ACC112 (cell line): ENCODE results near the gene MAP3K14.

Experiments
- H2AFZ ChIP-seq: fragments of 200-600 bp; sonication (generic); one replicate; pipeline ENCODE4 v1.6.0; 2017; ENCODE audit warnings: antibody characterized with exemption, low read length; ENCODE audit not compliant: unreplicated experiment
- H3K27ac ChIP-seq: fragments of 200-600 bp; sonication (generic); 2 replicates; pipeline ENCODE4 v1.5.1; 2014; ENCODE audit warnings: low read depth, mild to moderate bottlenecking, antibody characterized with exemption, low read length, moderate library complexity
- H3K27me3 ChIP-seq: fragments of 200-600 bp; sonication (generic); 2 replicates; pipeline ENCODE4 v1.6.1; 2014; ENCODE audit warnings: mild to moderate bottlenecking, antibody characterized with exemption, low read length, moderate library complexity, mixed read lengths; ENCODE audit not compliant: insufficient read depth
- H3K36me3 ChIP-seq: fragments of 200-600 bp; sonication (generic); 2 replicates; pipeline ENCODE4 v1.6.1; 2016; ENCODE audit warnings: mild to moderate bottlenecking, antibody characterized with exemption, low read length, moderate library complexity, mixed read lengths; ENCODE audit not compliant: insufficient read depth
- H3K4me1 ChIP-seq: fragments of 200-600 bp; sonication (generic); one replicate; pipeline ENCODE4 v1.6.1; 2016; ENCODE audit warnings: low read length, mixed read lengths; ENCODE audit not compliant: insufficient read depth, unreplicated experiment, control insufficient read depth
- H3K4me3 ChIP-seq: fragments of 200-600 bp; sonication (generic); 2 replicates; pipeline ENCODE4 v1.5.1; 2014; ENCODE audit warnings: mild to moderate bottlenecking, low read depth, low read length
- H3K79me2 ChIP-seq: fragments of 200-600 bp; sonication (generic); one replicate; pipeline ENCODE4 v1.6.0; 2016; ENCODE audit warnings: low read length; ENCODE audit not compliant: control insufficient read depth, unreplicated experiment, insufficient read depth

The MAP3K14 gene

GRCh38 chr17:45289301-45290268 lies 27.2 kb downstream of the MAP3K14 start:
- H3K36me3 ChIP-seq, result peaks cover 26% of the 10 kb centered on the region; the same call in 1 of the 2 replicates
- H3K79me2 ChIP-seq, result peaks cover 48% of the 10 kb centered on the region
- no peaks in the 10 kb centered on the region for H3K27me3 ChIP-seq
- H3K4me3 ChIP-seq, result no peak overlapping the region
- H3K4me1 ChIP-seq, result peaks cover 43% of the 10 kb centered on the region
- no peak overlapping the region for H2AFZ ChIP-seq
- H3K27ac ChIP-seq, result no peak overlapping the region

GRCh38 chr17:45288825-45289224 lies 28.0 kb downstream of the MAP3K14 start:
- peaks cover 34% of the 10 kb centered on the region for H3K36me3 ChIP-seq
- no peaks in the 10 kb centered on the region for H3K27me3 ChIP-seq
- H3K4me1 ChIP-seq, result peaks cover 35% of the 10 kb centered on the region
- no peak overlapping the region for H2AFZ ChIP-seq
- H3K4me3 ChIP-seq, result no peak overlapping the region
- H3K79me2 ChIP-seq, result peaks cover 49% of the 10 kb centered on the region
- H3K27ac ChIP-seq, result no peak overlapping the region

GRCh38 chr17:45287526-45288500 lies 29.0 kb downstream of the MAP3K14 start:
- H3K27me3 ChIP-seq, result no peaks in the 10 kb centered on the region
- peaks cover 44% of the 10 kb centered on the region for H3K36me3 ChIP-seq
- no peak overlapping the region for H2AFZ ChIP-seq
- H3K27ac ChIP-seq, result no peak overlapping the region
- peaks cover 25% of the 10 kb centered on the region for H3K4me1 ChIP-seq
- no peak overlapping the region for H3K4me3 ChIP-seq
- H3K79me2 ChIP-seq, result peaks cover 48% of the 10 kb centered on the region

- Histone ChIP-seq H2AFZ (no peak overlapping the region), H3K79me2 (peaks cover 33% of the 10 kb centered on the region), H3K27me3 (no peaks in the 10 kb centered on the region), H3K36me3 (peaks cover 42% of the 10 kb centered on the region), H3K4me3 (no peak overlapping the region), H3K4me1 (peaks cover 10% of the 10 kb centered on the region), H3K27ac (no peak overlapping the region)
Observed at GRCh38 chr17:45286286-45286685, 30.5 kb downstream of the MAP3K14 start.

GRCh38 chr17:45284176-45285140 lies 32.4 kb downstream of the MAP3K14 start:
- H3K36me3 ChIP-seq, result peaks cover 41% of the 10 kb centered on the region
- H3K27me3 ChIP-seq, result no peaks in the 10 kb centered on the region
- H3K79me2 ChIP-seq, result peaks cover 18% of the 10 kb centered on the region
- H3K4me1 ChIP-seq, result peaks cover 5% of the 10 kb centered on the region
- H3K4me3 ChIP-seq, result no peak overlapping the region
- no peak overlapping the region for H2AFZ ChIP-seq
- H3K27ac ChIP-seq, result no peak overlapping the region

- H3K36me3 ChIP-seq, result peaks cover 34% of the 10 kb centered on the region
- no peak overlapping the region for H2AFZ ChIP-seq
- H3K27ac ChIP-seq, result peak overlapping the region; percentile 16; the same call in 1 of the 2 replicates
- peaks cover 13% of the 10 kb centered on the region for H3K79me2 ChIP-seq
- no peaks in the 10 kb centered on the region for H3K27me3 ChIP-seq
- no peak overlapping the region for H3K4me3 ChIP-seq
- peaks cover 6% of the 10 kb centered on the region for H3K4me1 ChIP-seq
Observed at GRCh38 chr17:45283711-45284110, 33.1 kb downstream of the MAP3K14 start.

- no peaks in the 10 kb centered on the region for H3K27me3 ChIP-seq
- peaks cover 12% of the 10 kb centered on the region for H3K4me1 ChIP-seq
- H3K79me2 ChIP-seq, result peaks cover 13% of the 10 kb centered on the region
- H2AFZ ChIP-seq, result no peak overlapping the region
- H3K4me3 ChIP-seq, result no peak overlapping the region
- peak overlapping the region; percentile 16; the same call in 1 of the 2 replicates for H3K27ac ChIP-seq
- H3K36me3 ChIP-seq, result peaks cover 32% of the 10 kb centered on the region
Observed at GRCh38 chr17:45282683-45283644, 33.9 kb downstream of the MAP3K14 start.

GRCh38 chr17:45279898-45280297 lies 36.9 kb downstream of the MAP3K14 start:
- Histone ChIP-seq H3K79me2 (peaks cover 13% of the 10 kb centered on the region), H3K4me3 (no peak overlapping the region), H2AFZ (no peak overlapping the region), H3K27ac (no peak overlapping the region), H3K36me3 (peaks cover 25% of the 10 kb centered on the region), H3K27me3 (no peaks in the 10 kb centered on the region), H3K4me1 (peaks cover 16% of the 10 kb centered on the region)

- Histone ChIP-seq H2AFZ (no peak overlapping the region), H3K4me3 (no peak overlapping the region), H3K36me3 (peaks cover 21% of the 10 kb centered on the region), H3K27me3 (no peaks in the 10 kb centered on the region), H3K79me2 (peaks cover 3% of the 10 kb centered on the region), H3K27ac (peak overlapping the region; percentile 54), H3K4me1 (peaks cover 16% of the 10 kb centered on the region)
Observed at GRCh38 chr17:45277992-45278391, 38.8 kb downstream of the MAP3K14 start.
